ENCODE data around the gene IQSEC1.

IQSEC1 gene

DNA sequence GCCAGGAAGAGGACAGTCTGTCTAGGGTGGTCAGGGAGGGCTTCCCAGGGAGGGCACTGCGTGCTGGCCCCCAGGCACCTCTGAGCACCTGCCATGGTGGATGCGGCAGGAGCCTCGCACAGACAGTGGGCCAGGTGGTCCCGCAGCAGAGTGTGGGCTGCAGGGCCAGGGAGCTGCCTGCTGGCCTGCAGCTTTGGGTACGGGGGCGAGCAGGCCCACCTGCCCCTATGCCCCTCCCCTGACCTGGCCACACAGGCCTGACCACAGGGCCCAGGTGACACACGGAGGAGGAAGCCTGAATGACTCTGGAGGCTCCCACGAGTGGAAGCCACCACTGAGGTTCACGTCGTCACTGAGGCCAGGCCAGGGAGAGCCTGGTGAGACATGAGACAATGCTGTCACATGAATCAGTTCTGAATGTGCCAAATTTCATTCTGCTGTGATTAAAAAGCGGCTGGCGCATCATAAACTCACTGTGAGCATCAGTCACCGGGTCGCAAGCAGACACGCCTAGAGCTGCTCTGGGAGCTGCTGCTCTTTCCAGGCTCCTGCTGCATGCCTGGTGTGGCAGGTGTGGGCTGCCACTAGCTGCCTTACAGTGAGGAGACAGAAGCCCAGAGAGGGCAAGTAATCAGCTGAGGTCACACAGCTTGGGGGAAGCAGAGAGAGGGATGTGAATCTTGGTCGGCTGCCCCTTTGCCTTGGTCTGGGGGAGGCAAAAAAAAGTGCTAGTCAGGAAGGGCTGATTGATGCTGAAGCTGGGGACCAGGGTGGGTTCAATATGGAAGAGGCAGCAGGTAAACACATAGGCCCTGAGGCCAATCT is 39.5 kb upstream of the IQSEC1 start:
- no peak for DNase-seq (ENCODE audit: insufficient read length, low spot score)
- no peak for FAIRE-seq
- TF ChIP-seq POLR2A (IDR thresholded peaks at IDR 0.05; ENCODE audit: low read depth, low read length) = no peak

DNA sequence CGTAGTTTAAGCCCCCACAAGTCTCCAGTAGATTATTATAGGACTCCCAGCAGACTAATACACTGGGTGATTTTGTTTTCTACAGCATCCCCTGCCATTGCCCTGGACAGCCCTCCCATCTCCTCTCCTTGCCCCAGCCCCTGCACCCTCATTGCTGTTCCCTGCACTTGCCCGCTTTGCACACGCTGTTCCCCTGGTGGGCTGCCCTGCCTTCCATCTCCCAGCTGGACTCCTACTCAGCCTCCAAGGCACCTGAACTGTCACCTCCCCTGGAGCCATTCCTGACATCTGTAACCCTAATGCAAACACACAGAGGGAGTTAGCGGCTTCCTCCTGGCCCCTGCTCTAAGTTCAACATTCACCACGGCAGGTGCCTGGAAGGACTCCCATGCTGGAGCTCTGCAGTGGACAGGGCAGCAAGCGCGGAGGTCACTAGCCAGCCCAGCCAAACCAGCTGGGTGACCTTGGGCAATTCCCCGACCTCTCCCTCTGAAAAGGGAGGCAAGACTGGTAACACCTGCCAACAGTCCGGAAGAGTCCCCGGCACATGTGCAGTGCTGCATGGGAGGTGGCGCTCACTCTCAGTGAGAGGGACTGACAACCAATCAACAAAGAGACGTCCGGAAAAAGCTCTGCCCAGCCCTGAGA is 38.8 kb upstream of the IQSEC1 start:
- no peak for TF ChIP-seq POLR2A (IDR thresholded peaks at IDR 0.05; ENCODE audit: low read depth, low read length)
- FAIRE-seq (no peak), DNase-seq (ENCODE audit: insufficient read length, low spot score) (no peak)

DNA sequence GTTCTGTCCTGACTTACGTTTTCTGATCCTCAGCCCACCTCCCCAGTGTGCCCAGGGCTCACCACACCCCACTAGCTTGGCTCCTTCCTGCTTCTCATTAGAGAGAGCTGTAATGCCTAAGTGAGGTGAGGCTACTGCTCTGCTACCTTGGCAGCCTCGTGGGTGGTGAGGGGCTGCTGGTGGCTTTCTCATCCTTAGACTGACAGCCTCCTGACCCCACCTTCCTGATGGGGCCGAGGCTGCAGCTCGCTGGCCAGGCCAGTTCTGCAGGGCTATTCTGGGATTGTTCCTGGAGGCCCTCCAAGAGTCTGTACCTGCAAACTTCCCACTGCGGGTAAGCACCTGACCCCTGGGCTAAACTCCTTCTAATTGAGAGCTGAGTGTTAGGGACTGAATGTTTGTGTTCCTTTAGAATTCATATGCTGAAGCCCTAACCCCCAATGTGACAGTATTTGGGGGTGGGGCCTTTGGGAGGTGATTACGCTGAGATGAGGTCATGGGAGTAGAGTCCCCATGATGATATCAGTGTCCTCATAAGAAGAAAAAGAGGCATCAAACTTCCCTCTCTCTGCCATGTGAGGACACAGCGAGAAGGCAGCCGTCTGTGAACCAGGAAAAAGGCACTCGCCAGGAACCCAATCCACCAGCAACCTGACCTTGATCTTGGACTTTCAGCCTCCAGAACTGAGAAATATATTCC is 38.1 kb upstream of the IQSEC1 start:
- TF ChIP-seq POLR2A (IDR thresholded peaks at IDR 0.05; ENCODE audit: low read depth, low read length) = no peak
- FAIRE-seq (no peak), DNase-seq (ENCODE audit: insufficient read length, low spot score) (no peak)

DNA sequence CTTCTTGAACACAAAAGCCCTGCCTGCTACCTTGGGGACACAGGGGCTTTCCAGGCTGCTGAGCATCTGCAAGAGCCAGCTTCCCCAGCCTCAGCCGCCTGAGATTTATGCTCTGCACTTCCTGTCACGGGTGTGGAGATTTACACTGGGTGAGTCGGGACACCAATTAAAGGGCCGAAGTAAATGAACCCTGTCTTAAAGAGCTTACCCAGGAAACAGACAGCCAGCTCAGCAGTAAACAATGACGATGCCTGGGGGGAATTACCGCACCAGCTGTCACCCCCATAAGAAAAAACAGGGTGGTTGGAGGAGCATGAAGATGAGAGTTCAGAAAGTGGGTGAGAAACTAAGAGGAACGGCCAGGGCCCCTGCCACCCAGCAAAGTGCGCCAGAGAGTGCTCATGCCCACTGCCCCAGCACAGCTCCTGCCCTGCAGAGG is 37.5 kb upstream of the IQSEC1 start:
- DNase-seq (ENCODE audit: insufficient read length, low spot score) = peak; percentile 46
- no peak for FAIRE-seq
- no peak for TF ChIP-seq POLR2A (IDR thresholded peaks at IDR 0.05; ENCODE audit: low read depth, low read length)

DNA sequence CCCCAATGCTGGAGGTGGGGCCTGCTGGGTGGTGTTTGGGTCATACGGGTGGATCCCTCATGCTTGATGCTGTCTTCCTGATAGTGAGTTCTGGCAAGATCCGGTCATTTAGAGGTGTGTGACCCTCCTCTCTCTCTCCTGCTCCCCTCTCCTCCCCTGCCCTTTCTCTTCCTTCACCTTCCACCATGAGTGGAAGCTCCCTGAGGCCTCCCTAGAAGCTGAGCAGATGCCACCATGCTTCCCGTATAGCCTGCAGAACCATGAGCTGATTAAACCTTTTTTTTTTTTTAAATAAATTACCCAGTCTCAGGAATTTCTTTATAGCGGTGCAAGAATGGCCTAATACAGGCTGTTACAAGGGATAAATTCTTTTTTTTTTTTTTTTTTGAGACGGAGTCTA is 36.3 kb upstream of the IQSEC1 start:
- TF ChIP-seq POLR2A (IDR thresholded peaks at IDR 0.05; ENCODE audit: low read depth, low read length) = no peak
- FAIRE-seq = no peak
- no peak for DNase-seq (ENCODE audit: insufficient read length, low spot score)

DNA sequence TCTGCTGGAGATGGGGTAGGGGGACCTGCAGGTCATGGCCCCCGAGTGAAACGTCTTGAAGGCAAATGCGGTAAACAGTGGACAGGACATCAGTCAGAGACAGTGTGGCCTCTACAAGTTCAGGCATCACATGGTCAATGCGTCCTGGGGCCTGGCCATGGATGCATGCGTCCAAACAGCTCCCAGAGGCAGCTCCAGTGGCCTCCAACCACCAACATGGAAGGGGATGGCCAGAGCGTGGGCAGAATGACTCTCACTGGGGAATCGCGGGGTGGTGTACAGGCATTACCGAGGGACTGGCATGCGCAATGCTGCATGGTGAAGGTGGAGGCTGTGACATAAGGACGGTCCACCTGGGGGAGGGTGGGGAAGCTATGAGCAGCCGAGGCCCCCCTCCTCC is 35.6 kb upstream of the IQSEC1 start:
- no peak for FAIRE-seq
- no peak for TF ChIP-seq POLR2A (IDR thresholded peaks at IDR 0.05; ENCODE audit: low read depth, low read length)
- DNase-seq (ENCODE audit: insufficient read length, low spot score) = no peak

DNA sequence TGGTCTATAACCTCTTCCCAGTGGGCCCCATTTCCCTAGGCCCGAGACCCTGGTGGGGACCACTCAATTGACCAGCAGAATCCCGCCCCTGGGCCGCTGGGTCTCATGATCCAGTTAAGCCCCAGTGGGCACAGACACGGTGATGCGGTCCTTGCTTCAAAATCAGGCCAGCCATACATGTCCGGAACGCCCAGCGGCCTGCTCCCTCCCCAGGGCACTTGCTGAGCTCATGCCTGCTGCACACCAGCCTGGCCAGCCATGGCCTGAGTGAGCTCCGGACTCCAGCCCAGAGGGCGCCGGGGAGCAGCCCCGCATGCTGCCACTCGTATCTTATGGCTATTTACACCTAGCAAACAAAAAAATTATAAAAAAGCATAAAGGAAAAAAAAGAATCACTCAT is 34.4 kb upstream of the IQSEC1 start:
- TF ChIP-seq POLR2A (IDR thresholded peaks at IDR 0.05; ENCODE audit: low read depth, low read length) = no peak
- no peak for DNase-seq (ENCODE audit: insufficient read length, low spot score)
- FAIRE-seq = no peak

DNA sequence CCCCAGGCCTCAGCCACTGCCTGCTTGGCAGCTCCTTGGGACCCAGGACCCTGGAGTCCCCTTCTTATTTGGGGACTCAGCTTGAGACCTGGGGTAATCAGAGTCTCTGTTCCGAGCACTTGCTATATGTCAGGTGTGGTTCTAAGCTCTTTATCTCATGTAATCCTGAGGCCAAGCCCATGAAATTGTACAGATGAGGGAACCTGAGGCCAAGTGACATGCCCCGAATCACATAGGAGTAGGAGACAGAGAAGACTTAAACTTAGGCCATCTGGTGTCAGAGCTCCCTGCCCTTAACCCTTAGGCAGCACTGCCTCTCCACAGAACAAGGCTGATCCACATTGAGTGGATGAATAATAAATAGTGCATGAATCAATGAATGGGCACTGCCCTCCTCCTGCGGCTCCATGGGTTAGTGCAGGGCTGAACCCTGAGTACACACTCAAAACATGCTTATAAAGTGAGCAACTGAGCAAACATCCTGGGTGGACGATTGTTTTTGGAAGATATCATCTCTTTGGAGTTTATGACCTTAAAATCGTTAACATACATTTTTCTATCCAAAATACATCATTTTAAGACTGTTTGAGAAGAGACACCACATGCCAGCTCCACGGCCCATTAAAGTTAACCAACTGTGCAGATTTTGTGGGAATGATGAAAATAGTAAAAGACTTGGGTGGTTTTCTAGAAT is 33.2 kb upstream of the IQSEC1 start:
- DNase-seq (ENCODE audit: insufficient read length, low spot score) (peak; percentile 27), FAIRE-seq (no peak)

DNA sequence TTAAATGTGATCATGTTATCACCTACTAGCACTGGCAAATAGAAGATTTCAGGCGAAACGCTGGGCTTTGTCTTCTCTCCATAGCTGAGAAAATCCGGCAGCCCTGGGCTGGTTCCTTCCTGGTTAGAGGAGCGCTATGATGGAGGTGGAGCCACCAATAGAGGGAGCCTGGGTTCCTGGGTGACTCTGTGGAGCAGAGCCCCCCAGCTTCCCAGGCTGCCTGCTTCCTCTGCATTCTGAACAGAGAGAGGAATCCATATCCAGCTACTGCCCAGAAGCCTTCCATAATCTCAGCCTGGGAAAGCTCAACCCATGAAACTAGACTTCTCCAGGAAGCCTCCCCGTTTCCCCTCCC is 32.6 kb upstream of the IQSEC1 start:
- DNase-seq (ENCODE audit: insufficient read length, low spot score) = no peak
- FAIRE-seq = no peak
- TF ChIP-seq POLR2A (IDR thresholded peaks at IDR 0.05; ENCODE audit: low read depth, low read length) = no peak

More for the DNA sequence above, 33.2 kb upstream of the IQSEC1 start:
- TF ChIP-seq POLR2A (IDR thresholded peaks at IDR 0.05; ENCODE audit: low read depth, low read length) = no peak

DNA sequence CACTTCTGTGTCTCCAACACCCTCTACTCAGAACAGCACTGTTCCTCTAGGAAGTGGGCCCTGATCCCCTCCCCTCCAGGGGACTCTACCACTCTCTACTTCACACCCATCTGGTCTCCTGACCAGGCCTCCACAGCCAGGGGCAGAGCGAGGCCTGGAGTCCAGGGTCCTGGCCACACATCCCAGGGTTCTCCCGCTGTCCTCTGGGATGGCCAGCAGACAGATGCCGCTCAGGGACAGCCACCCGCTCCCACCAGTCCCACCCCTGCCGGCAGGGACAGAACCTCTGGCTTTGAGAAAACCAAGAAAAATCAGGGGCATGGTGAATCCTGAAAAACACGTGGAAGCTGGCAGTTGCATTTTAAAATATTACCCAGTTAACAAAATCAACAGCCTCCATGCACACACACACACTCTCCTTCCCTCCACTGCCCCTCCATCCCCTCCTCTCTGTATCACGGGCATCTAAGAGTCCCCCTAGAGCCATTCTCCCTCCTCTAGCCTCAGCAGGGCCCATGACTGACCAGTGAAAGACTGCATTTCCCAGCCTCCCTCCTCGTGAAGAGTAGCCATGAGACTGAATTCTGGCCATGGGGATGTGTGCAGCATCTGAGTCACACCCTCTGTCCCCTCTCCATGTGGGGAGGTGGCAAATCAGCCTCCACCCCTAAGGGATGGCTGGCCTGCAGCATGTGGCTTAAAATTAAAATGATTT is 32.1 kb upstream of the IQSEC1 start:
- DNase-seq (ENCODE audit: insufficient read length, low spot score) (no peak), FAIRE-seq (no peak)
- TF ChIP-seq POLR2A (IDR thresholded peaks at IDR 0.05; ENCODE audit: low read depth, low read length) = no peak

DNA sequence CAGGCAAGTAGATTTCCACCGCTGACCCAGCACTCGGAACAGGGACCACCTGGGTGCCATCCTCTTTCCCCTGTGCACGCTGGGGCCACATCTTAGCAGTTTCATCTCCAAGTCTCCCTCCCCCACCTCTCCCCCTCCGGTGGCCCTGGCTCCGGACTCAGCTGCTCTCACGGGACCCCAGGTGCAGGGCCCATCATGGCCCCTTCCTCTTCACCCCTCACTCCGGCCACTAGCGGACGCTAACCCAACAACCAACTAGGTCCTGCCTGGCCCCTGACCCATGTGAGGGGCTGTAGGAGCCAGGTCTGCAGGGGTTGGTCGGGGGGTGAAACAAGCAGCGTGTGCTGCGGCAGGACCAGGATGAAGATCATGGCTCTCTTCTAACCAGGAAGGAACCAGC is 31.3 kb upstream of the IQSEC1 start:
- FAIRE-seq = no peak
- TF ChIP-seq POLR2A (IDR thresholded peaks at IDR 0.05; ENCODE audit: low read depth, low read length) = no peak
- no peak for DNase-seq (ENCODE audit: insufficient read length, low spot score)

DNA sequence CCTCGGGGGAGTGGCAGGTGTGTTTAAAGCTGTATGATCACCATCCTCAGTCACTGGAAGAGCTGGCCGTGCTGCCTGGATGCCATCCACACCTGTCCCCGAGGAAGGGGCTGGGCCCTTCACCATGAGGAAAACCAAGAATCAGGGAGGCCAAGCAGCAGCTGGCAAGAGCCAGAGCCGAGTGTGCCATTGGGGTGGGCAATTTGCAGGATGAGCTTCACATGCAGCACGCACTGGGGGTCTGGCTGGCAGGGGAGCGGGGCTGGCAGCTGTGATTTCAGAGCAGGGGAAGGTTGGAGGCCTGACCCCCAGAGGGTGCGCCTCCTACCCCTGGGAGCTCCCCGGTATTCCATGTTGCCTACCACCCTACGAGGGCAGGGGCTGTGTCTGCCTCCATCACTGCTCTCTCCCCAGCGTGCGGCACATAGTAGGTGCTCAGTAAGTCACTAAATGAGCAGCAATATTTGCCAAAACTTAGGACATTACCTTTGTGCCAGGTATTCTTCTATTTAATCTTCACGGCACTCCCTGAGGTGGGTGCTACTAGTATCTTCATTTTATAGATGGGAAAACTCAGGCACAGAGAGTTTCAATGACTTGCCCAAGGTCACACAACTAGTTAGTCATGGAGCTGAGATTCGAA is 30.3 kb upstream of the IQSEC1 start:
- DNase-seq (ENCODE audit: insufficient read length, low spot score) = no peak
- no peak for FAIRE-seq
- TF ChIP-seq POLR2A (IDR thresholded peaks at IDR 0.05; ENCODE audit: low read depth, low read length) = no peak

Data from H54 (cell line).